GM20431 (cell line): ENCODE data around the gene CUL4B.
"Not testable (repeated sequence)": the region's sequence is repeated elsewhere in the genome, so short reads cannot be mapped to it uniquely, and the experiment has no call there.

Source experiments
- in situ Hi-C: fragments of 300-500 bp; cut with MseI, MboI; formaldehyde crosslinking; loops from one replicate; pipeline ENCODE4 v1.15.0; 2020; ENCODE audit warnings: low sequenced_read_pairs; ENCODE audit not compliant: unreplicated experiment

The CUL4B gene

DNA sequence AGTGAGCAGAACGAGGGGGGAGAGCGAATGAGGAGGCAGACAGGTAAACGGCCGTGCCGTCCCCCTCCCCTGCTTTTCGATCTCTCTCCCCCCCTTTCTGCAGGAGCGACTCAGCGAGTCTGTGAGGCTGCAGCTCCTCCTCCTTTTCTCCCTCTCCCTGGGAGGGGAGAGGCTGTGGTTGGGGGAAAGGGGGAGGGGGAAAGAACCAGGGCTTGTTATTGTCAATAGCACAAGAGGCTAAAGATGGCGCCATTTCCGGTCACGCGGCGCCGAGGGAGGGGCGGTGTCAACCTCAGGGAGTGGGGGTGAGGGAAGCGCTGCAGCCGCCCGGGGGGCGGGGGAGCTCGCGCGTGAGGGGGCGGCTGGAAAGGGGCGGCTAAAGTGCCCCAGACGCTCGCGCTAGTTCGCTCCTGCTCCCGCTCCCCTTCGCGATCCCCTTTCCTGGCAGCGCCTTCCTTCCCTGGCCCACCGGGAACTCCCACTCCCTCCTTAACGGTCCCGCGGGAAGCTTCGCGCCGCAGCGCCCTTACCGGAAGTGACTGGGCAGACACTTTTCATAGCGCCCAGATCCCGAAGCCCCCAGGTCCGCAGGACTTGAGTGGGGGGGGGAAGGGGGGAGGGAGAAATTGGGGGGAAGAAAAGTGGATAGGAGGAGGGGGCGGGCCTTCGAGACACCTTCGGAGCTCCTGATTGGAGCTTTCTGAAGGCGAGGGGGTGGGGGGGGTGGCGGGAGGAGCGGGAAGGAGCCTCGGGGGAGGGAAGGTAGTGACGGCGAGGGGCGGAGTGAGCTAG, at the start of gene CUL4B:
CUL4B (minus strand) TSS at position 121 of the 792 bp plus-strand sequence. CDS start 324 bp downstream, outside the sequence.
- in situ Hi-C loops: no loop called here

DNA sequence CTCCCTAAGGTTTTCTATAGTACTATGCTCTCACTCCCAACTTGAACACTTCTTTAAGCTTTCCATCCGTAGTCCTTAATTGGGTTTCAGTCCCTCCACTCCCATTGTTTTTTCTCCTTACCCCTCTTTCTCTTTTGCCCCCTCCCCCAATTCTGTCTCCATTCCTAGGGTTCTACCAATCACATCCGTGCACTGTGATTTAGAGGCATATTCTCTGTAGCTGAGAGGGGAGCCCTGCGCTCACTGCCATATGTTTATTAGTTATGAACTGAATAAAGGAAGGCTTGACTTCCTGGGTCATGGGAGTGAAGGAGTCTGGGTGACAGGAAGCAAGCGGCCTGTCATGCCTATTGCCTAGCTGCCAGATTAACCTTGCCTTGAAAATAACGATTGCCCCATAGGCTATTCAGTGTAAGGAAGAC, 43.6 kb upstream of the CUL4B start:
- in situ Hi-C loops: no loop called here

DNA sequence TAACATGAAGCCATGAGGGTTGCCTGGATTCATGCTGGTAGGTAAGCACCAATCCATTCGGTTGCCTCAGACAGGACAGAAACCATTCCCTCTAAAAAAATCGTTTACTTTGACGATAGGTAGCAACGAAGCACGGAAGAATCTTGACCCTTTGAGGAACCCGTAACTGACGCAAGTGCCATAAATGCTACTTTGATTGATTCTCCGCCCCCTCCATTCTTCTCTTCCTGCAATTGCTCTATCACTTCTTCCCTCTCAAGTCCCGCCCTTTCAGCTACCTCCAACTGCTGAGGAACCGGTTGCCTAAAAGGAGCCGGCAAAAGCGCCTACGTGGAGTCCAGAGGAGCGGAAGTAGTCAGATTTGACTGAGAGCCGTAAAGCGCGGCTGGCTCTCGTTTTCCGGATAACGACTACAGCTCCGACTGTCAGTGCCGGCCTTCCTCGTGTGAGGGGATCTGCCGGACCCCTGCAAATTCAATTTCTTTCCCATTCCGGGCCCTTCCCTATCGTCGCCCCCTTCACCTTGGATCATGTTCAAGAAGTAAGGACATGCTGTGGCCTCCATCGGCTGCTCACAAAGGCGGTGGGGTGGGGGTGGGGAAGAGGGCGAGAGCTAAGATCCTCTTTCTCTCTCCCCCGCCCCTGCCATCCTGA, 43.1 kb upstream of the CUL4B start, which contains the start of gene MCTS1:
MCTS1 (plus strand) TSS at position 395 of the 654 bp plus-strand sequence; CDS start at position 531, 136 bp downstream.
- in situ Hi-C loops: no loop called here

DNA sequence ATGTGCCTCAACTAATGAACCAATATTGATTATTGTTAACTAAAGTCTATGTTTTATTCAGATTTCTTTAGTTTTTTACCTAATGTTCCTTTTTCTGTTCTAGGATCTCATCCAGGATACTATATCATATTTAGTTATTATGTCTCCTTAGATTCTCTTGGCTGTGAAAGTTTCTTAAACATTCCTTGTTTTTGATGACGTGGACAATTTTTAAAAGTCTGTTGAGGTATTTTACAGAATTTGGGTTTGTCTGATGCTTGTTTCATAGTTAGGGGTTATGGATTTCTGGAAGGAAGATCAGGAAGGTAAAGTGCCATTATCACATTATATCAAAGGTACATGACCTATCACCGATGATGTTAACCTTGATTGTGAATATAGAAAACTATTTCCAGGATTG, 24.9 kb upstream of the CUL4B start:
- in situ Hi-C loops: no loop called here

DNA sequence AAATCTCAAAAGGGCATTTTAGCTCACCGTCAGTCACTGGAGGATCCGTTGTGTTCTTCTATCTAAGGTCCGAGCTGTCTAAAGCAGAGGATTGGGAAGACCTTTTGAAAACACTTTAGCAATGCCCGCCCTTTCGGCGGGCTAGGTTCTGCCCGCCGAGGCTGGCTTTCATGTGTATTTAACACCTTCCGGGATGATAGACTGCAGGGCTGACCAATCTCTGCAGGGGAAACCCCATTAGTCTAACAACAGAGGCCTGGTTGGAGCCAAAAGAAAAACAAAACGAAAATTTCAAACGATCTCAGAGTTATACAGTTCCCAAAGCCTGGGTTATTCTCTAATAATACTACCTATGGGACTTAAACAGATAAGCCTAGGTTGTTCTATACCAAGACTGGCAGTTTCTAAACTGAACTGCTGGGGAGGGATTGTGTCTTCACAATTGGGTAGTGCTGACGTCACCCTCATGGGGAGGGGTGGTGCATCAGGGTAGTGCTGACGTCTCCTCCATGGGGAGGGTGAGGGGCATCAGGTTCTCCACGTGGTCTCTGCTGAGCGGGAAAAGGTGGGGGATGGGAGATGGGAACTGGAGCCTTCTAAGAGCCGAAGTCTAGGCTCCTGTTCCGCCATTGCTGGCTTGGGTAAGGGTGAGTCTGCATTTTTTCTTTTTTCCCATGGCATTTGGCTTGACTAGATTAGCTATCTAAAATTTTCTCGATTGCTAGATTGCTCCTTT, 14.8 kb upstream of the CUL4B start:
- in situ Hi-C loops: no loop called here

DNA sequence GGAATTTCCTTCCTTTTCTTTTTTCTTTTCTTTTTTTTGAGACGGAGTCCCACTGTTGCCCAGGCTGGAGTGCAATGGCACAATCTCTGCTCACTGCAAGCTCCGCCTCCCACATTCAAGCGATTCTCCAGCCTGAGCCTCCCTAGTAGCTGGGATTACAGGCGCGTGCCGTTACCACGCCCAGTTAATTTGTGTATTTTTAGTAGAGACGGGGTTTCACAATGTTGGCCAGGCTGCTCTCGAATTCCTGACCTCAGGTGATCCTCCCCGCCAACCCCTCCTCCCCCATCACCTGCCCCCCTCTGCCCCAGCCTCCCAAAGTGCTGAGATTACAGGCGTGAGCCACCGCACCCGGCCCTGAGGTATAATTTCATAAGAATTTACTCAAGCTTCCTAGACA, 13.0 kb upstream of the CUL4B start:
- in situ Hi-C loops: not testable (repeated sequence)

DNA sequence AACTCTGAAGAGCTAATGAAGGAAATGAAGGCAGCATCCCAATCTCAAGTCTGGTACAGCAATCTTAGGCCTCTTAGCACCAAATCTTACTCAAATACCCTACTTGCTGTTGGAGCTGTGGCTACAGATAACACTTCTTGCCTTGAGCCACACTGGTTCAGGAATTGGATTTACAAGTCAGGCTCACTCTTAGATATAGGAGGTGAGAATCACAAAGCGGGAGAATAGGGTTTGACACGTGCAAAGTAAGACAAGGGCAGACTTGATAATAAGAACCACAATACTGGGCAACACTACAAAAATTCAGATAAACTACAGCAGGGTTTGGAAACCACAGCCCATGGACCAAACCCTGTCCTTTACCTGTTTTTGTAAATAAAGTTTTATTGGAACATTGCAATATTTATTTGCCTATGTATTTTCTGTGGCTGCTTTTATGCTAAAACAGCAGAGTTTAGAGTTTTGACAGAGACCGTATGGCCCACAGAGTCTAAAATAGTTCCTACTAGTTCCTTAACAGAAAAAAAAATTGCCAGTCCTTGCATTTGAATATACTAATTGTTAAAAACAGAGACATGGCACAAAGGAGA, 9.3 kb upstream of the CUL4B start:
- in situ Hi-C loops: no loop called here

DNA sequence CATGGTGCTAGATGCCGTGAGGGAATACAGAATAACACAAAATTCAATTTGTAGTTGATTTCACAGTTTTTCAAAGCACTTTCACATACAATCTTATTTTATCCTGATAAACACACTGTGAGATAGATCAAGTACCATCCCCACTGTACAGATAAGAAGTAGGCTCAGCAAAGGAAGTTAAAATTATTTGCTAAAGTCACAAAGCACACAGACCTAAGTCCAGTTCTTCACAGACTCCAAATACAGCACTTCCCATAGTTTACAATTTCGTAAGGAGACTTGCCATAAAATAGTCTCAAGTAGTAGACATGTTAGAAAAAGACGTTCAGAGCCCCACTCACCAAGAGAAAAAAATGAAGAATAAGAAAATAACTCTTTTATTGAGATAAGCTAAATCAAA, 7.8 kb upstream of the CUL4B start:
- in situ Hi-C loops: no loop called here

DNA sequence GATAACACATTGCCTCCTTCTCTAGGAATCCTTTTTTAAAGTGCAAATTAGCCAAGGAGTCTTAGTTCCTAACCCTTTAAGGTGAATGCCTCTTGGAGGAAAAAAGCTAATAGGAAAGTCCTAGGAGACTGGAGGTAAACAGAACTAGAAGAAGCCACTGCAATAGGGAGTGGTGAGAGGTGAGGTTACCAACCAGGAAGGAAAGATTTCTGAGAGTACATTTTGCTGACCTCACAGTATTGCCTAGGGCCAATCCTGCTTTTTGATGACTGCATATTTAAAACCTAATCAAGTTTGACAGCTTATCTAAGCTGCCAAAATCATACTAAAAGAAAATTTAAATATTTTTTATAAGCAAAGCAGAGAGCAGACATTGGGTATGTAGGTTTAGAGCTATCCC, 7.3 kb upstream of the CUL4B start:
- in situ Hi-C loops: no loop called here

DNA sequence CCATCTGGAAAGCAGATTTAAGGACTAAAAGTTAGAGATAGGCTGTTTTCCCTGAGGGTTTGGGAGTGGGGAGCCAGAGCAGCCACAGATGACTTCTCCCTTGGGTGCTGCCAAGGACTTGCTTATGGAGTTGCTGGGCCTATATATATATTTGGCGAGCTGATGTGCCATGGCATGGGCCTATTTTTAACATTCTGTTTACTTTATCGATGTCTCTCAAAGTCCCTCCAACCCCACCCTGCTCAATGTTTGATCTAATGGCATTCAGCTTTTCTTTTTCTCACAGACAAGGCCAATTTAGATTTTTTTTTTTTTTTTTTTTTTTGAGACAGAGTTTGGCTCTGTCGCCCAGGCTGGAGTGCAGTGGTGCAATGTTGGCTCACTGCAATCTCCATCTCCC, 6.1 kb upstream of the CUL4B start:
- in situ Hi-C loops: no loop called here

DNA sequence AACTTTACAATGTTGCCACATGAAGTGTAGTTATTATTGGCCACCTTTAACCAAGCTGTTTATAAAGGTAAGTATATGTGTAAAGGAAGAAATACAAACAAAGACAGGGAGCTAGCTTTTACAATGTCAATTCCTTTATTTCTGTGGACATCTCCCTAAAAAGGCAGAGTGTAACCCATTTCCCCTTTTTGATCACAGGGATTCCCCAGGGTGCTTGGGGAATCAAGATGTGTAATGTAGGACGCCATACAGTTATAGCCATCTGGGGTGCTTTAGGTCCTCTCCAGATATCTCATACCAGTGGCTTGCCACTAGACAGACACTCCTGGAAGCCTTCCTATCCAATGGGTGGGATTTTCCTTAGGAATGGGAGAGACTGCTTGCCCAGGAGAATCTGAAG, 4.2 kb upstream of the CUL4B start:
- in situ Hi-C loops: no loop called here

DNA sequence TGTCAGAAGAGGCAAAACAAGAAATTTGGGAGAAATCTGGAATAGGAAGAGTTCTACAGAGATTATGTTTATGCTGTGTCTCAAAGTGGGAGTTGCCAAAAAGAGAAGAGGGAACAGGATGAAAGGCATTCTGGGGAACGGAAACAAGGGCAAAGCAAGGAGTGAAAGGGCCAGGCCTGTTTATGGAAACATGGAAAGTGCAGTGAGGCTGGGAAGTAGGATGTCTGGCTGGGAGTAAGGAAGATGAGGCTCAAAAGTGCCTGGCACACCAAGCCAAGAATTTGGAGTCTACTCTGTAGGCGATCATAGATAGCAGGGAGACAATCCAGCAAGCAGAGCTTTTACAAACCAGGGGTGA, 1.8 kb upstream of the CUL4B start:
- in situ Hi-C loops: no loop called here

DNA sequence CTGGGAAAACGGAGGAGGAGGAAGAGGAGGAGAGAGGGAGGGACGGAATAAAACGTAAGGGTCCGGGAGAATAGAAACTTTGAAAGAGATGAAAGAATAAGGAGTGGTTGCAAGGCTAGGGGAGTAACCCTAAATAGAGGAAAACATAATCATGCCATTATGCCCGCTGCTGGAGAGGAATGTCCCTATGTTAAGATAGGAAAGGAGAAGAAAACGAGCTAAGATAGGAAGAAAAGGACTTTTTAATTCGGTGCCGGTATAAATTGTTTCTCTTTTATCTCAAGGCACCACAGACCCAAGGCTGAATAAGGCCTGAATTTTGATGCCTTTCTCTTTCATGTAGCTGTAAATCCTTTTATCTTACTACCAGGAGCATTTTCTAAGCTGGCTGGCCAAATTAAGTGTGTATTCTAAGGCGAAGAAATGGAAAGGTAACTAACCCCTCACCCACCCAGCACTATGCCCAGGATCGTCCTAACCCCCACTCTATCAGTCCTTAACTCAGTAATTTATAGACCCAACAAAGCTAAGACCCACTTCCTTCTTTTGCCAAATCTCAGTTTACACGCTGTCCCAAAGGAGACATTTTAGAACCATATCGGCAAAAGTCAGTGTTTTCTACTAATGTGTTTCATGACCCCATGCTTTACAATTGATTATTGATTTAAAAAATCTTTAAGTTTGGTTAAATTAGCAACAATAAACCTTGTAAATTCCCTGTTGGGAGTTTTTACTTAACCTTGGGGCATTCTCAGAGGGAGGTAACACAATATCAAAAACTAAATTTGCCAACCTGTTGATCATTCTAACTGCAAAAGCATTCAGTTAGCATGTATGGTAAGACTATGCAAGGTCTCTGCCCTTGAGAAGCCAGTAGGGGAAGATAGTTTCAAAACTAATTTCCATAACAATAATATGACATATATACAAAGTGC, 1.1 kb upstream of the CUL4B start:
- in situ Hi-C loops: no loop called here

DNA sequence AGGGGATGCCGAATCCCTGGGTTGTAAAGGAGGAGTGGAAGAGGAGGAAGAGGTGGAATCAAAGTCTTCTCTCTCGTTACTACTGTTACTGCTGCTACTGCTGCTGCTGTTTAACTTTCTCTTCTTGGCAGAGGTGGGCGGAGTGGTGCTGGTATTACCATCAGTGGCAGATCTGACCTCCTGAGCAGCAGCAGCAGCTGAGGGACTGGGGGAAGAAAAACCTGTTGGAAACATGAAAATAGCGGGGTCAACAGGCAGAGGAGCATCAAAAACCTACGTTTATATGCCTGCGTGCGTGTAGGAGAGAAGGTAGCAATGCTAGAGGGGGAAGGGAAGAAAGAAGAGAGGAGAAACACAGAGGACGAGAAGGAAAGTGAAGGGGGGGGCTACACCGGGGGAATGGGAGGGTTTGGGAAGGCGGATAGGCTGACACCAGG, 339 bp downstream of the CUL4B start:
- in situ Hi-C loops: no loop called here

DNA sequence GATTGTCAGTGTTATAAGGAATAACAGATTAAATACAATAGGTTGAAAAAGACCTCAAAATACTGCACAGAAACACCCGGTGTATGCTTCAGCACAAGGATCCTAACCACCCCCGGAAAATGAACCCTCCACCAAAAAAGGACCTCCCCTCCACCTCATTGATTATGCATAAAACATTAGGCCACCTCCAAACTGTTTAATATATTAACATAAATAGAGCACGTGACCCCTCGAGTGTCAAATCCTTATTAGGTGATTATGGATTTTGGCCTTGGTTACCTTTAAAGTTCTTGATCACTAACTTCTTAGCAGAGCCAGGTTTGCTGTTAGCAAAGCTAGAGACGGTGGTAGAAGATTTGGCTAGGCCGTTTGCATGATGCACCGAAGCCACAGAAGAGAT, 958 bp downstream of the CUL4B start:
- in situ Hi-C loops: no loop called here

DNA sequence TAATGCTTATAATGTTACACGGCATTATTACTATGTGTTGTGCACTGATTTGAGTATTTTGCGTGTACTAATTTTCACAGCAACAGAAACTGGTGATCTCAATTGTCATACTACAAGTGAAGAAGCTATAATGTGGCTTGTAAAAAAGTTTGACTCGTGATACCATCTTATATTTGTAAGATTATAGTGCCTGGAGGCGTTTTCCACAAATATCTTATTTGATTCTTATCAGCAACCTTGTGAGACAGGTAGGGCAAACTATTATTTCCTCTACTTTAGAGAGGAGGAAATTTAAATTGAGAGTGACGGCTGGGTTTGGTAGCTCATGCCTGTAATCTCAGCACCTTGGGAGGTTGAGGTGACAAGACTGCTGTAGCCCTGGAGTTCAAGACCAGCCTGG, 4.5 kb downstream of the CUL4B start:
- in situ Hi-C loops: no loop called here

DNA sequence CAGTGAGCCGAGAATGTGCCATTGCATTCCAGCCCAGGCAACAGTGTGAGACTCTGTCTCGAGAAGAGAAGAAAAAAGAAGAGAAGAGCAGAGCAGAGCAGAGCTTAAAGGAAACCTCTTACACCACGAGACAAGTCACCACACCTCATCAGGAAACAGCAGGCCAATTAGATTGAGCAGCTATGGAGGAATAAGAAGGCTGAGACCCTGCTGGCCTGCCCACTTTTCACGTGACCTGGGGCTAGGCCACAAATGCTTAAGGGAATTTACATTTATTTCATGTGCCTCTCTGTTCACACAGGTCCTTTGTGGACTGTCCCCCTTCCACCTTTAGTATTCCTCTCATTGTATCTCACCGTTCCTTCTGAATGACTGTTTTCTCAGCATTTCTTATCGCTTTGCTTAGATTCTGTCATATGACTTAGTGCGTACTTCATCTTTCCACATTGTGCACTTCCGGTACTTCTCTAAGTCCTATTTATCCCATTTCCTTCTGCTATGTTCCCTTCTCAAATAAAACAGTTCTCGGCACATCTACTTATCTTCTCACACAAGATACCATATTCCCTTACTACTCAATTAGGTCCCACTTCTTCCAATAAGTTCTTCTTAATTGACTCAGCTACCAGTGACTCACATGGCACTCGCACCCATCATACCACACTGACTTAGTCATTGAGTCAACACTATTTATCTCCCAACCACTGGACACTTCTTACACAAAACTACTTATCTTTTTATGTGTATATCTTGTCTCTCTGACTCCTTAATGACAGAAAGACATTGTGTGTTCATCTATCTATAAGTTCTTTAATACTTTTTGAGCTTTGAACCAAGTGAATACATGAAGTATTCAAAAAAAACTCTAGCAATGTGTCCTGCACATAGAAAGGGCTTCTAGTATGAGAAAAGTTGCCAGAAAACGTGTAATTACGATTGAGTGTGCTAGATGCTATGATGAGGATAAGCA, 11.0 kb downstream of the CUL4B start:
- in situ Hi-C loops: no loop called here

DNA sequence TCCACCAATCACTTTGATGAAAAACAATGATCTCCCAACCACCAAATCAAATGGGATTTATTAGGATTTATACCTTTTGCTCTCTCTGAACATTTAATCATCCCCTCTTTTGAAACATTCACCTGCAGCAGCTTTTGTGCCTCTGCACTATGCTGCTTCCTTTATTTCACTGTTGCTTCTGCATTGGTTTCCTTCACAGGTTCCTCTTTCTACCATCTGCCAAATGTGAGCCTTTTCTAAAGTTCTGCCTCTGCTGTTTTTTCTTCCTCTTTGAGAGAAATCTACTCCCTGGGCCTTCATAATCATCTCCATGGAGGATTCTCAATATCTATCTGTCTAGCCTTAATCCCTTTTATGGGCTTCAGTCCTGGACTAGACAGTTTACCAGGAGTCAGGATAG, 24.7 kb downstream of the CUL4B start:
- in situ Hi-C loops: no loop called here
